SW480 (cell line): ENCODE results near the gene TNFRSF21.
"Not testable (repeated sequence)": the region's sequence is repeated elsewhere in the genome, so short reads cannot be mapped to it uniquely, and the experiment has no call there.

Experiments used
- DNase-seq: peaks from one replicate; pipeline ENCODE4 v3.0.0-alpha.2; 2016; ENCODE audit warnings: low spot score

TNFRSF21 gene

GRCh38 chr6:47223251-47223650, 86.5 kb downstream of the TNFRSF21 start:
- DNase-seq = not testable (repeated sequence)

- DNase-seq = no peak
Observed at GRCh38 chr6:47221565-47221964, 88.1 kb downstream of the TNFRSF21 start.

GRCh38 chr6:47209632-47210031, 100.1 kb downstream of the TNFRSF21 start:
- no peak for DNase-seq

GRCh38 chr6:47207261-47207660, 102.4 kb downstream of the TNFRSF21 start:
- no peak for DNase-seq

- no peak for DNase-seq
Observed at GRCh38 chr6:47206626-47207025, 103.1 kb downstream of the TNFRSF21 start.

- DNase-seq = no peak
Observed at GRCh38 chr6:47203938-47204611, 105.6 kb downstream of the TNFRSF21 start.

GRCh38 chr6:47203266-47203937, 106.3 kb downstream of the TNFRSF21 start:
- DNase-seq = no peak

- no peak for DNase-seq
Observed at GRCh38 chr6:47202644-47203205, 107.0 kb downstream of the TNFRSF21 start.

- no peak for DNase-seq
Observed at GRCh38 chr6:47200536-47201334, 109.0 kb downstream of the TNFRSF21 start.

GRCh38 chr6:47197682-47198640, 111.7 kb downstream of the TNFRSF21 start:
- DNase-seq = no peak

- DNase-seq = no peak
Observed at GRCh38 chr6:47196113-47196512, 113.6 kb downstream of the TNFRSF21 start.

GRCh38 chr6:47195011-47195650, 114.6 kb downstream of the TNFRSF21 start:
- no peak for DNase-seq

- DNase-seq = peak; percentile 81
Observed at GRCh38 chr6:47188588-47189021, 121.1 kb downstream of the TNFRSF21 start.

- DNase-seq = no peak
Observed at GRCh38 chr6:47187893-47188587, 121.7 kb downstream of the TNFRSF21 start.

- DNase-seq = no peak
Observed at GRCh38 chr6:47187113-47187512, 122.6 kb downstream of the TNFRSF21 start.

GRCh38 chr6:47182291-47182957, 127.3 kb downstream of the TNFRSF21 start:
- no peak for DNase-seq

GRCh38 chr6:47181681-47182080, 128.0 kb downstream of the TNFRSF21 start:
- DNase-seq = no peak
